ENCODE data around the gene MAP4K4.

GRCh38 chr2:101766871-101767739 lies 69.6 kb downstream of the MAP4K4 start:
- 0 out of 2 replicates have a peak, but pooled peaks have one; percentile 39 for TF ChIP-seq ZNF574 (CRISPR knock-in tag; IDR thresholded peaks at IDR 0.05)
- TF ChIP-seq ZNF234 (CRISPR knock-in tag; conservative IDR thresholded peaks at IDR 0.05): no peak
- TF ChIP-seq SUZ12 (IDR thresholded peaks at IDR 0.05; ENCODE audit: low read depth, low read length): no peak
- peak; percentile 36 to 69; a peak in 2 of 4 replicates for TF ChIP-seq POLR2A (IDR thresholded peaks at IDR 0.05; ENCODE audit: insufficient read depth in 1 of 2, low read depth in 2 of 2, low read length in 2 of 2)
- peak; percentile 39; the same call in 1 of the 2 replicates for TF ChIP-seq STAG1 (CRISPR knock-in tag; IDR thresholded peaks at IDR 0.05)
- TF ChIP-seq CTCF (CRISPR knock-in tag; IDR thresholded peaks at IDR 0.05): 0 out of 2 replicates have a peak, but pooled peaks have one; percentile 6
- TF ChIP-seq POLR2AphosphoS2 (IDR thresholded peaks at IDR 0.05; ENCODE audit: low read depth, low read length): no peak
- TF ChIP-seq EP300 (IDR thresholded peaks at IDR 0.05; ENCODE audit: low read depth in 2 of 2, low read length in 2 of 2): peak; percentile 53 to 90; a peak in 3 of 4 replicates
- TF ChIP-seq EP300 (CRISPR knock-in tag; IDR thresholded peaks at IDR 0.05; ENCODE audit: borderline replicate concordance): peak; percentile 33; the same call in 1 of the 2 replicates
